ENCODE data around the gene AIMP1.

- no peak for TF ChIP-seq POLR2A (IDR thresholded peaks at IDR 0.05)
- no peak for TF ChIP-seq CTCF (IDR thresholded peaks at IDR 0.05)
These were observed 24.7 kb upstream of the AIMP1 start for GRCh38 chr4:106291678-106292077.
